IPS-20b (cell line): Measurements from ENCODE around the gene RASSF10.

Source experiments
- H3K27ac ChIP-seq: one replicate; pipeline ENCODE4 v1.5.1; 2013; ENCODE audit warnings: low read length
- H3K27me3 ChIP-seq: 2 replicates; pipeline ENCODE4 v1.6.1; 2013; ENCODE audit warnings: mild to moderate bottlenecking, low read length, inconsistent platforms; ENCODE audit not compliant: insufficient read depth
- H3K36me3 ChIP-seq: 2 replicates; pipeline ENCODE4 v1.6.1; 2013; ENCODE audit warnings: low read depth, mild to moderate bottlenecking, inconsistent platforms, low read length, moderate library complexity; ENCODE audit not compliant: insufficient read depth
- H3K4me1 ChIP-seq: 2 replicates; pipeline ENCODE4 v1.6.1; 2013; ENCODE audit warnings: mild to moderate bottlenecking, control low read depth, inconsistent platforms, low read length, moderate library complexity; ENCODE audit not compliant: insufficient read depth
- H3K4me3 ChIP-seq: 2 replicates; pipeline ENCODE4 v1.5.1; 2013; ENCODE audit warnings: mild to moderate bottlenecking, low read length, inconsistent platforms
- H3K9ac ChIP-seq: 2 replicates; pipeline ENCODE4 v1.6.1; 2013; ENCODE audit warnings: low read depth, mild to moderate bottlenecking, inconsistent platforms, low read length, moderate library complexity
- H3K9me3 ChIP-seq: 2 replicates; pipeline ENCODE4 v1.6.1; 2013; ENCODE audit warnings: mild to moderate bottlenecking, low read depth, low read length, inconsistent platforms; ENCODE audit not compliant: insufficient read depth

Gene RASSF10

GRCh38 chr11:13008625-13009475 is at the start of gene RASSF10:
RASSF10 (plus strand) TSS chr11:13009316; CDS start chr11:13009577, 261 bp downstream.
- peak within 1 kb of the TSS; percentile 71 for H3K4me3 ChIP-seq
- 0 out of 2 replicates have a peak, but pooled peaks cover 5% of the 10 kb centered on the region for H3K9me3 ChIP-seq
- peaks cover 78% of the 10 kb centered on the region for H3K27me3 ChIP-seq
- peak within 1 kb of the TSS; percentile 59; the same call in 1 of the 2 replicates for H3K9ac ChIP-seq
- no peaks in the 10 kb centered on the region for H3K36me3 ChIP-seq
- peaks cover 41% of the 10 kb centered on the region for H3K4me1 ChIP-seq
- H3K27ac ChIP-seq: no peak within 1 kb of the TSS

- H3K4me1 ChIP-seq: no peaks in the 10 kb centered on the region
- no peak overlapping the region for H3K9ac ChIP-seq
- H3K27ac ChIP-seq: no peak overlapping the region
- no peak overlapping the region for H3K4me3 ChIP-seq
- H3K27me3 ChIP-seq: no peaks in the 10 kb centered on the region
- no peaks in the 10 kb centered on the region for H3K36me3 ChIP-seq
- no peaks in the 10 kb centered on the region for H3K9me3 ChIP-seq
These were observed 47.5 kb upstream of the RASSF10 start for GRCh38 chr11:12961615-12962014.

- Histone ChIP-seq H3K27me3 (no peaks in the 10 kb centered on the region), H3K36me3 (no peaks in the 10 kb centered on the region), H3K27ac (no peak overlapping the region), H3K9me3 (no peaks in the 10 kb centered on the region), H3K4me3 (no peak overlapping the region), H3K9ac (no peak overlapping the region), H3K4me1 (no peaks in the 10 kb centered on the region)
These were observed 46.8 kb upstream of the RASSF10 start for GRCh38 chr11:12962306-12962705.

GRCh38 chr11:12963051-12963450 is 46.1 kb upstream of the RASSF10 start:
- no peaks in the 10 kb centered on the region for H3K27me3 ChIP-seq
- no peak overlapping the region for H3K4me3 ChIP-seq
- H3K36me3 ChIP-seq: no peaks in the 10 kb centered on the region
- H3K27ac ChIP-seq: no peak overlapping the region
- no peak overlapping the region for H3K9ac ChIP-seq
- no peaks in the 10 kb centered on the region for H3K4me1 ChIP-seq
- H3K9me3 ChIP-seq: no peaks in the 10 kb centered on the region

GRCh38 chr11:12963792-12964536 is 45.2 kb upstream of the RASSF10 start:
- Histone ChIP-seq H3K27me3 (no peaks in the 10 kb centered on the region), H3K9me3 (no peaks in the 10 kb centered on the region), H3K27ac (no peak overlapping the region), H3K9ac (no peak overlapping the region), H3K36me3 (no peaks in the 10 kb centered on the region), H3K4me1 (no peaks in the 10 kb centered on the region), H3K4me3 (no peak overlapping the region)

DNA sequence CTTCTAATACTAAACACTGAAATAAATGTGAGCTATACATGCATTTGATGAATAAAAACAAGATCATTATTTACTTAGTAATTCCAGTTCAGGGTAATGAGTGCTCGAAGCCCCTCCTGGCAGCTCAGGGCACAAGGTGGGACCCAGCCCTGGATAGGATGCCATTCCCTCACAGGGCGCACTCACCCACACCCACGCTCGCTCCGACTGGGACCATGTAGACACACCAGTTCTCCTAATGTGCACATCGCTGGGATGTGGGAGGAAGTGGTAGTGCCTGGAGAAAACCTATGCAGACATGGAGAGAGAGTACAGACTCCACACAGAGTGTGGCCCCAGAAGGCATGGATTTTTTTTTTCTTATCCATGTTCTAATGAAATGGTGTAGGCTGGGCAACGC is 44.5 kb upstream of the RASSF10 start:
- H3K4me3 ChIP-seq: no peak overlapping the region
- no peaks in the 10 kb centered on the region for H3K4me1 ChIP-seq
- no peaks in the 10 kb centered on the region for H3K27me3 ChIP-seq
- no peak overlapping the region for H3K9ac ChIP-seq
- H3K9me3 ChIP-seq: no peaks in the 10 kb centered on the region
- H3K36me3 ChIP-seq: no peaks in the 10 kb centered on the region
- H3K27ac ChIP-seq: no peak overlapping the region

DNA sequence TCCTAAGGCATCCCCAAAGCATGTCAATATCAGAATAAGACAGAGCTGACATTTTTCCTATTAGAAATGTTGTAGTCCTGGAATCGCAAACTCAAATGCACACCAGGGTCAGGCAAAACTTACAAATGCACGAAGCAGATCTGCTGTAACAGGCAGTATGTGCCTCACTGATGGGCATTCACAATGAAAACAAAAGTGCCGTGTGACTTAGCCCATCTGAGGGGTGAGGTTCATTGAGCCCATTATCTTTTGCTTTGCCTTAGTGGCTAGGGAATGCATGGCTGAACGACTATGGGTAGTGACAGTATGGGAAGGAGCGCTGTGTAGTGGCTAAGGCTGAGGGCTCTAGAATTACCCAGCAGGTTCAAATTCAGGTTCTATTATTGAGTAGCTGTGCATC is 43.1 kb upstream of the RASSF10 start:
- Histone ChIP-seq H3K27me3 (no peaks in the 10 kb centered on the region), H3K4me3 (no peak overlapping the region), H3K4me1 (no peaks in the 10 kb centered on the region), H3K36me3 (no peaks in the 10 kb centered on the region), H3K9me3 (no peaks in the 10 kb centered on the region), H3K27ac (no peak overlapping the region), H3K9ac (no peak overlapping the region)

GRCh38 chr11:12968101-12968500 is 41.0 kb upstream of the RASSF10 start:
- Histone ChIP-seq H3K27me3 (no peaks in the 10 kb centered on the region), H3K9ac (no peak overlapping the region)

GRCh38 chr11:12968826-12969225 is 40.3 kb upstream of the RASSF10 start:
- Histone ChIP-seq H3K4me1 (no peaks in the 10 kb centered on the region), H3K4me3 (no peak overlapping the region), H3K9me3 (no peaks in the 10 kb centered on the region), H3K27me3 (no peaks in the 10 kb centered on the region), H3K27ac (no peak overlapping the region), H3K36me3 (no peaks in the 10 kb centered on the region), H3K9ac (no peak overlapping the region)

More at GRCh38 chr11:12968101-12968500, 41.0 kb upstream of the RASSF10 start:
- H3K27ac ChIP-seq: no peak overlapping the region
- H3K36me3 ChIP-seq: no peaks in the 10 kb centered on the region
- H3K4me1 ChIP-seq: no peaks in the 10 kb centered on the region
- no peaks in the 10 kb centered on the region for H3K9me3 ChIP-seq
- H3K4me3 ChIP-seq: no peak overlapping the region

GRCh38 chr11:12971955-12972354 is 37.2 kb upstream of the RASSF10 start:
- no peak overlapping the region for H3K4me3 ChIP-seq
- no peaks in the 10 kb centered on the region for H3K4me1 ChIP-seq
- H3K27me3 ChIP-seq: no peaks in the 10 kb centered on the region
- H3K9me3 ChIP-seq: no peaks in the 10 kb centered on the region
- H3K27ac ChIP-seq: no peak overlapping the region
- H3K9ac ChIP-seq: no peak overlapping the region
- H3K36me3 ChIP-seq: no peaks in the 10 kb centered on the region

DNA sequence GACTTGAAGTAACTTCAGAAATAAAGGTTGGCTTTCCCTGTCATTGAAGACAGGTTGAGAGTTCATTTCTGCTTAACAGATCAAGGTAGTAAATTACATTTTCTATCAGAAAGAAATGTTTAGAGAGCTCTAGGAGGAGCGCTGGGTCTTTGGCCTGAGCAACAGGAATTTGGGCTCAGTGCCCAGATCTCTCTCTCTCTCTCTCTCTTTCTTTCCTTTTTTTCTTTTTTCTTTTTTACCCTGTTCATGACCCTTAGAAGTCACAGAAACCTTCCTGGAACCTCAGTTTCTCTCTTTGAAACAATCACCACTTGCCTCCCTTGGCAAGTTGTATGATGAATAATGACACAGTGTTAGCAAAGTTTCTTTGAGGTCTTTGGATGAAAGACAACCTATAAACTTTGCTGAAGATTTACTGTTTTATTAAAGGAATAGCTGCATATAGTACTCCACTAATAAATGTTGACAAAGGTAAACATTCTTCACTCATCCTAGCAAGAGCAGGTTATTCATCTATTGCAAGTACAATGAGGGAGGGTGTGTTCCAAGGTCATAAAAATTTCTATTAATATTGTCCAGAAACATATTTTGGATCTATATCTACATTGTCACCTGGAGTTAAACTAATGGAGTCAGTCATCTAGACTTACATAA is 35.5 kb upstream of the RASSF10 start:
- Histone ChIP-seq H3K9ac (no peak overlapping the region), H3K4me3 (no peak overlapping the region), H3K27me3 (no peaks in the 10 kb centered on the region), H3K9me3 (no peaks in the 10 kb centered on the region), H3K36me3 (no peaks in the 10 kb centered on the region), H3K4me1 (no peaks in the 10 kb centered on the region), H3K27ac (no peak overlapping the region)
